Mesodermal cell (in vitro differentiated cells): ENCODE data around the gene UFD1.

Source experiments
- H3K27ac ChIP-seq: 2 replicates; pipeline ENCODE4 v1.7.0; 2013; ENCODE audit warnings: mild to moderate bottlenecking, low read depth, low read length, moderate library complexity; ENCODE audit not compliant: severe bottlenecking
- H3K36me3 ChIP-seq: 2 replicates; pipeline ENCODE4 v1.7.1; 2013; ENCODE audit warnings: mild to moderate bottlenecking, low read length, moderate library complexity; ENCODE audit not compliant: control insufficient read depth, insufficient read depth
- H3K4me1 ChIP-seq: one replicate; pipeline ENCODE4 v1.7.1; 2013; ENCODE audit warnings: mild to moderate bottlenecking, low read length; ENCODE audit not compliant: insufficient read depth, control insufficient read depth, poor library complexity, severe bottlenecking
- H3K4me3 ChIP-seq: 2 replicates; pipeline ENCODE4 v1.7.0; 2013; ENCODE audit warnings: low read length, control low read depth, mild to moderate bottlenecking; ENCODE audit not compliant: insufficient read depth, poor library complexity, severe bottlenecking; ENCODE audit errors: extremely low read depth
- H3K9me3 ChIP-seq: 2 replicates; pipeline ENCODE4 v1.7.1; 2013; ENCODE audit warnings: mild to moderate bottlenecking, low read length, moderate library complexity; ENCODE audit not compliant: control insufficient read depth
- WGBS, 2 experiments: methylation state at CpG; one replicate each; pipeline ENCODE4 v1.1.5; 2013; ENCODE audit warnings: missing lambda C conversion rate in 2 of 2; ENCODE audit not compliant: insufficient coverage in 2 of 2; 5-methylcytosine and 5-hydroxymethylcytosine counted together

The UFD1 gene

DNA sequence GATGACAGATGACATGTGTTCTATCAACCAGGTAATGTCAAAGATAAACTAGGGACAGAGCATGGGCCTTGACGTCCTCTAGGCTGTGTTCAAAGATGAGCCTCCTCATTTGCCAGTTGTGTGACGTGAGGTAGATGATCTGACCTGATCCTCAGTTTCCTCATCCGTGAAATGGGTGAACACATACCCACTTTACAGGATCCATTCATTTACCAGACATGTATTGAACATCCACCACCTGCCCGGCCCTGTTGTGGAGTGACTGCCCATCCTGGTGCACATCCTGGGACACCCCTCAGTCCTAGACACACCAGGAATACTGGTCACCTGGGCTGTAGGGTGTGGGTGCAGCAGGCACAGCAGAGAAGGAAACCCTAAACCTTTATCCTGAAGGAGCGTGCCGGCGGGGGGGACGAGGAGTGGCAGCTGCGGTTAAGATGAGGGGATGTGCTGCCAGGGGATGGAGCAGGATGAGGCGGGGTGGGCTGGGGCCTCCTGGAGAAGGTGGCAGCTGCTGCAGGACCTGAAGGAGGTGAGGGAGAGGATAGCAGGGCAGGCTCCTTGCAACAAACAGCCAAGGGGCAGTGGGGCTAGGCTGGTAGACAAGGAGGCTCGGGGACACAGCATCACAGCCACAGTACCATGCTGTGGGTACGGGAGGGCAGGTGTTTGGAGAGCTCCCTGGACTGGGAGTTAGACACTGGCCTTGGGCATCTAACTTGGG lies 36.8 kb upstream of the UFD1 start:
- H3K27ac ChIP-seq, result no peak overlapping the region

DNA sequence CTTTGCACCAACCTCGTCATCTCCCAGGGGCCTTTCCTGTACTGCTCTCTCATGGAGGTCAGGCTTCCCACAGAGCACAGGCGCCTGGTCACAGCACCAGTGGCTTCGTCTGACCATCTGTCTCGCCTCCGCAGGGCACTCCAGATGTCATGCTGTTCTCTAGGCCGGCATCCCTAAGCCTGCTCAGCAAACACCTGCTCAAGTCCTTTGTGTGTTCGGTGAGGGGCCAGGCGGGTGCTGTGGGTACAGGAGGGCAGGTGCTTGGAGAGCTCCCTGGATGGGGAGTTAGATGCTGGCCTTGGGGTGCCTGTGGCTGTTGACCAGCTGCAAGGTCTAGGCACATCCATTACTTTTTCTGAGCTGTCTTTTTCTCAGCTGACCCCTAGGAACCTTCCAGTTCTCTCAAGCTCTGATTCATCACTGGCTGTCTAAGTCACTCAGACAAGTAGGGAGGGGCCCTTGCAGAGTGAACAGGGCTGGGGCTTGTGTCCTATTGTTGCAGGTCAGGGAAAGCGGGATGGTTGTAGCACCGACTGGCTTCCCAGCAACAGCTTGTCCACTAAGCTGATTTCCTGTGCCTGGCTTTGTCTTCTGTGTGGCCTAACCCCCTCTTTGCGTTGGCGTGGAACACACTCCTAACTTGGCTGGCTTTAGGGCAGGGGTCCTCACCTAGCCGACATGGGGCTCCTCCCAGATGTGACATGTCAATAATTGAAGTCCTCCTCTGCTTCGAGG lies 36.0 kb upstream of the UFD1 start:
- peaks cover 40% of the 10 kb centered on the region for H3K36me3 ChIP-seq
- 94% methylated on average over 13 to 14 of the region's 14 CpGs for WGBS, 2 experiments
- no peak overlapping the region for H3K4me3 ChIP-seq
- no peaks in the 10 kb centered on the region for H3K9me3 ChIP-seq
- H3K4me1 ChIP-seq, result no peaks in the 10 kb centered on the region
- H3K27ac ChIP-seq, result no peak overlapping the region

More for the DNA sequence above, 36.8 kb upstream of the UFD1 start:
- Histone ChIP-seq H3K36me3 (peaks cover 39% of the 10 kb centered on the region), H3K4me1 (no peaks in the 10 kb centered on the region), H3K9me3 (no peaks in the 10 kb centered on the region), H3K4me3 (no peak overlapping the region)
- WGBS, 2 experiments, result 94% methylated on average over 11 to 12 of the region's 12 CpGs

DNA sequence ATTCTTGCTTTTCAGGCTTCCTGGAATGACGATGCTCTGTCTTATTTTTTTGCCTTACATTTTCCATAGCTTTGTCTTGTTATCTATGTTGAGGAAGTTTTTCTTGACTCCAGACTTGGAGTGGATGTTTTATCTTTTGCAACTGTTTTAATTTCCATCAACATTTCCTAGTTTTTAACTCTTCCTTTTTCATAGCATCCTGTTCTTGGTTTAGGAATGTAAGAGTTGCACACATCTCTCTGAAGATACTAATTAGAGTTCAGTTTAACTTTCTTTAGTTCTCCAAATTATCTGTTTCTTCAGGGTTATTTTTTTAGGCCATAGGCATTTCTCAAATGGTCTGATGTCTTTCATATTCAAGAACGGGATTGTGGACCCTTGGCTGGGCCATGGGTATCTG lies 34.8 kb upstream of the UFD1 start:
- H3K4me3 ChIP-seq, result no peak overlapping the region
- H3K9me3 ChIP-seq, result no peaks in the 10 kb centered on the region
- peaks cover 45% of the 10 kb centered on the region for H3K36me3 ChIP-seq
- H3K27ac ChIP-seq, result no peak overlapping the region
- H3K4me1 ChIP-seq, result no peaks in the 10 kb centered on the region
- 100% methylated on average over 1 of the region's 2 CpGs for WGBS, 2 experiments

DNA sequence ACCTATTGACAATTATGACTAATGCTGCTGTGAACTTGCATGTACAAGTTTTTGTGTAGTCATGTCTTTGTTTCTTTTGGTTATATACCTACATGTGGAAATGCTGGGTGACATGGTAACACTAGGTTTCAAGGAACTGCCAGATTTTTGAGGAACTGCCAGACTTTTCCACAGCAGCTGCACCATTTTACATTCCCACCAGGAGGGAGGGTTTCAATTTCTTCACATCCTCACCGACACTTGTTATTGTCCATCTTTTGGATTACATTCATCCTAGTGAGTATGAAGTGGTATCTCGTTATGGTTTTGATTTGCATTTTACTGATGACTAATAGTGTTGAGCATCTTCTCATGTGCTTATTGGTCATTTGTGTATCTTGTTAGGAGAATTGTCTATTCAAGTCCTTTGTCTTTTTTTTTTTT lies 31.9 kb upstream of the UFD1 start:
- WGBS, 2 experiments, result 88 to 89% methylated on average over 1 of the region's 2 CpGs

DNA sequence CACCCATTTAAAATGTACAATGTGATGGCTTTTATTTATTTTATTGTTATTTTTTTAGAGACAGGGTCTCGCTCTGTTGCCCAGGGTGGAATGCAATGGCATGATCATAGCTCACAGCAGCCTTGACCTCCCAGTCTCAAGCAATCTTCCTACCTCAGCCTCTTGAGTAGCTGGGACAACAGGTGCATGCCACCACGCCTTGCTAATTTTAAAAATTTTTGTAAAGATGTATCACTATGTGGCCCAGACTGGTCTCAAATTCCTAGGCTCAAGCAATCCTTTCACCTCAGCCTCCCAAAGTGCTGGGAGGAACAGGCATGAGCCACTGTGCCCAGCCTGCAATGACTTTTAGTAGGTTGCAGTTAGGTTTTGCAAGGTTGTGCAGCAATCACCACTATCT lies 30.9 kb upstream of the UFD1 start:
- Histone ChIP-seq H3K36me3 (peaks cover 53% of the 10 kb centered on the region), H3K4me1 (no peaks in the 10 kb centered on the region)
- 100% methylated on average over 1 of the region's 2 CpGs for WGBS, 2 experiments

More for the DNA sequence above, 31.9 kb upstream of the UFD1 start:
- Histone ChIP-seq H3K4me3 (no peak overlapping the region), H3K27ac (no peak overlapping the region), H3K4me1 (no peaks in the 10 kb centered on the region), H3K9me3 (no peaks in the 10 kb centered on the region), H3K36me3 (peaks cover 54% of the 10 kb centered on the region)

DNA sequence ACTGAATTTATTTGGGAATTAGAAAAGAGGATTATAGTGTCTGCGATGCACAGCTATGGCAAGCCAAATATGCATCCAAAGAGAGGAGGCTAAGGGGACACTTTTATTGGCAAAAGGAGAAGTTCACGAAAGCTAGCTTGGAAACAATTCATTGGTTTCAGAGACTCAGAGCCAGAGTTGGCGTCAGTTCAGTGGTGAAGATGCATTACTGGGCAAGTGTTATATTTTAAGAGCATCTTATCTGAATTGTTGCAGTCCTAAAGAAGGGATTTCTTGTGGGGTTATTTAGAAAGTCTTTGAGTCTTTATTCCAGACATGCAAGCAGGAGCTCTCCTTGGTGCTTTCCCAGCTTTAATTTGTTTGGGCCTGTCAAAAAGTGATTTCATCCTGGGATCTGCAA lies 30.2 kb upstream of the UFD1 start:
- 88 to 98% methylated on average over 2 to 3 of the region's 3 CpGs for WGBS, 2 experiments
- H3K4me3 ChIP-seq, result no peak overlapping the region
- H3K27ac ChIP-seq, result no peak overlapping the region
- no peaks in the 10 kb centered on the region for H3K4me1 ChIP-seq
- peaks cover 46% of the 10 kb centered on the region for H3K36me3 ChIP-seq
- H3K9me3 ChIP-seq, result no peaks in the 10 kb centered on the region

More for the DNA sequence above, 30.9 kb upstream of the UFD1 start:
- Histone ChIP-seq H3K9me3 (no peaks in the 10 kb centered on the region), H3K27ac (no peak overlapping the region), H3K4me3 (no peak overlapping the region)

DNA sequence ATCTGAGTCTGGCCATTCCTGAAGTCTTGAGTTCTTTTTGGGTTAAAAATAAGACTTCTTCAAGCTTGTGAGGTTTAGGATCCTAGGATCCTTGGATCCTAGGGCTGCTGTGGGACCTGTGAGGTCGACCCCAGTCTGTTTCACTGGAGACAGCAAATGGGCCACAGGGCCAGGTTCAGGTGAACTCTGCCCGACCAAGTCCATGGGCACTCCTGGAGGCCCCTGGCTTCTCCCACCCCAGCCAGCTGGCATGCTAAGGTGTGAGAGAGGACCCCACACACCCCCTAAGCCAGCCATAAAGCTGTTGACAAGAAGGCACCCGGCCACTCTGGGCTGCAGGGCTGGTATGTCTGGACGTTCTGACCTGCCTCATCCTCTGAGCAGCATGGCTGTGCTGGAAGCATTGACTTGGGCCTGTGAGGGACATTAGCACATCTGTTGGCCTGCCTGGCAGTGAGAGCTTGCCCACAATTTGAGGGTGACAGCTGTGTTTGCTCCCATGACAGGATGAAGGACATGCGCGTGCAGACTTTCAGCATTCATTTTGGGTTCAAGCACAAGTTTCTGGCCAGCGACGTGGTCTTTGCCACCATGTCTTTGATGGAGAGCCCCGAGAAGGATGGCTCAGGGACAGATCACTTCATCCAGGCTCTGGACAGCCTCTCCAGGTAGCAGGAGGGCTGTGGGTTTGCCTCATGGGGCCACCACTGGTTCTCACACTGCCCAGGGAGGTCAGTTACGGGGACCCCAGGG lies 29.2 kb upstream of the UFD1 start:
- Histone ChIP-seq H3K27ac (no peak overlapping the region), H3K4me1 (no peaks in the 10 kb centered on the region), H3K36me3 (peaks cover 36% of the 10 kb centered on the region), H3K4me3 (no peak overlapping the region), H3K9me3 (no peaks in the 10 kb centered on the region)
- 90 to 92% methylated on average over 9 of the region's 10 CpGs for WGBS, 2 experiments

DNA sequence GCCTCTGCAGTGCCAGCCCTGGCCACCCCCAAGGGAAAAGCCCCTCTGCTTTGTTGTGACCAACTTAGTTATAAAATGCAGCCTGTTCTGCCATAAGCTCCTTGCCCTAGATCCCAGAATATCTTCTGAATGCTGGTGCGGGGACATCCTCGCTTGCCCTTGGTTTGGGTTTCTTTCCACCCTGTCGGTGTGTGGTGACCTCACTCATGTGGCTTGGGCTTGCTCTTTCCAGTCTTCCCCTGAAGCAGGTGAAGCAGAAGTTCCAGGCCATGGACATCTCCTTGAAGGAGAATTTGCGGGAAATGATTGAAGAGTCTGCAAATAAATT lies 28.5 kb upstream of the UFD1 start:
- Histone ChIP-seq H3K9me3 (no peaks in the 10 kb centered on the region), H3K4me1 (no peaks in the 10 kb centered on the region), H3K4me3 (no peak overlapping the region), H3K27ac (no peak overlapping the region), H3K36me3 (peaks cover 35% of the 10 kb centered on the region)
- WGBS, 2 experiments, result 84 to 100% methylated on average over 3 of the region's 4 CpGs

DNA sequence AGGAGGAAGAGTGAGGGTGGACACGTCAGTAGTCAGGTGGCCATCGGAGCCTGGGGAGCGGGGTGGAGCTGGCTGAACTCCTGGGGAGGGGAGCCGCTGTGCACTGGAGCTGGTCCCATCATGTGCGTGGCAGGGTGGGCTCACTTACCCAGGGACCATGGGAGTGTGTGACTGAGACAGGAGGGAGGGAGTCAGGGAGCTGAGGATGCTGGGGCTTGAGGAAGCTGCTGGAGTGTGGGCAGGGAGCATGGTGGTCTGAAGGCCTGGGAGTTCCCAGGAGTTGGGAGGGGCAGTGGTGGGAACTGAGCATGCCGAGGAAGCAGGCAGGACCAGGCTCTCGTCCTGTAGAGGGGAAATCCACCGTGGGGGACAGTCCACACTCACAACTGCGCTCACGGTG lies 27.2 kb upstream of the UFD1 start:
- no peak overlapping the region for H3K27ac ChIP-seq
- H3K4me1 ChIP-seq, result no peaks in the 10 kb centered on the region
- no peaks in the 10 kb centered on the region for H3K9me3 ChIP-seq
- 84% methylated on average over 6 to 10 of the region's 10 CpGs for WGBS, 2 experiments
- peaks cover 28% of the 10 kb centered on the region for H3K36me3 ChIP-seq
- H3K4me3 ChIP-seq, result no peak overlapping the region

DNA sequence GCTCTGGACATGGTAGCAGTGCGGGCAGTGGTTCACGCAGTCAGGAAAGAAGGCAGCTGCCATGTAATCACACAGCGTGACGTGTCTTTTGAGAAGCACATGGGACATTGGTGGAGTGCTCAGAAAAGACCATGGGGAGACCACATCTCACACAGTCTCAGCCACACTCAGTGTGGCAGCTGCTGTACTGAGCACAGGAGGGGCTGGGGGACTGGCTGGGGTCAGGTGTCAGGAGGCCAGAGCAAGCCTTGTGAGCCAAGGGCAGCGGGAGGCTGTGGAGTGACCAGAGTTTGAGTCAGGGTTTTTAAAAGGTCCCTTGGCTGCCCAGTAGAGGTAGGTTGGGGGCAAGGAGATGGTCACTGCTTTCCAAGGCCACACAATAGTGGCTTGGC lies 26.7 kb upstream of the UFD1 start:
- H3K27ac ChIP-seq, result no peak overlapping the region
- no peaks in the 10 kb centered on the region for H3K4me1 ChIP-seq
- no peak overlapping the region for H3K4me3 ChIP-seq
- WGBS, 2 experiments, result 82 to 89% methylated on average over 5 of the region's 5 CpGs
- no peaks in the 10 kb centered on the region for H3K9me3 ChIP-seq
- H3K36me3 ChIP-seq, result peaks cover 23% of the 10 kb centered on the region
